IgD-negative memory B cell (primary cell): Measurements from ENCODE around the gene SLC6A14. TPM values are rescaled to one million over a fixed set of nuclear protein-coding genes. Genes with fewer than 3 reads are reported as not detected.

Experiments
- polyA plus RNA-seq: library from polyadenylated mRNA; unstranded; fragments of 300-500 nt; fragmentation: Illumina TruSeq; gene quantifications from one replicate; pipeline ENCODE4 v1.2.3, GENCODE V29; 2021

The SLC6A14 gene
- polyA plus RNA-seq, 1 donor from 2014 or later = not detected

Other genes with a start within 250 kb of the SLC6A14 start
- not detected for gene CT83, start 26.4 kb downstream of the SLC6A14 start, polyA plus RNA-seq